ENCODE measurements around the gene MYO10.
A peak's percentile ranks its signal among the peaks of the same experiment; 100 is the strongest.
"Not testable (repeated sequence)": the region's sequence is repeated elsewhere in the genome, so short reads cannot be mapped to it uniquely, and the experiment has no call there.

Gene MYO10

GRCh38 chr5:16735101-16736060, 200.7 kb downstream of the MYO10 start:
- no peak for DNase-seq

GRCh38 chr5:16733331-16734006, 202.6 kb downstream of the MYO10 start:
- no peak for DNase-seq

GRCh38 chr5:16732356-16732755, 203.7 kb downstream of the MYO10 start:
- no peak for DNase-seq

- no peak for DNase-seq
Observed at GRCh38 chr5:16727755-16728325, 208.2 kb downstream of the MYO10 start.

- no peak for DNase-seq
Observed at GRCh38 chr5:16726538-16726946, 209.5 kb downstream of the MYO10 start.

- DNase-seq: no peak
Observed at GRCh38 chr5:16725575-16725974, 210.5 kb downstream of the MYO10 start.

- no peak for DNase-seq
Observed at GRCh38 chr5:16723821-16724220, 212.3 kb downstream of the MYO10 start.

- no peak for DNase-seq
Observed at GRCh38 chr5:16722097-16722495, 214.0 kb downstream of the MYO10 start.

GRCh38 chr5:16721151-16722096, 214.7 kb downstream of the MYO10 start:
- DNase-seq: no peak

GRCh38 chr5:16718036-16718435, 218.1 kb downstream of the MYO10 start:
- not testable (repeated sequence) for DNase-seq

GRCh38 chr5:16713386-16713928, 222.6 kb downstream of the MYO10 start:
- no peak for DNase-seq

GRCh38 chr5:16712620-16713019, 223.5 kb downstream of the MYO10 start:
- DNase-seq: no peak

GRCh38 chr5:16712178-16712577, 223.9 kb downstream of the MYO10 start:
- DNase-seq: no peak

GRCh38 chr5:16709691-16710433, 226.2 kb downstream of the MYO10 start:
- no peak for DNase-seq

- no peak for DNase-seq
Observed at GRCh38 chr5:16707869-16708192, 228.3 kb downstream of the MYO10 start.

GRCh38 chr5:16707168-16707868, 228.8 kb downstream of the MYO10 start:
- no peak for DNase-seq

GRCh38 chr5:16704945-16705344, 231.1 kb downstream of the MYO10 start:
- no peak for DNase-seq

GRCh38 chr5:16702964-16703363, 233.1 kb downstream of the MYO10 start:
- no peak for DNase-seq

GRCh38 chr5:16701134-16702099, 234.7 kb downstream of the MYO10 start:
- DNase-seq: no peak

GRCh38 chr5:16700081-16700480, 236.0 kb downstream of the MYO10 start:
- peak; percentile 4 for DNase-seq

Data from GF-D8 (cell line).